Transverse colon (tissue), 3 donors: ENCODE results near the gene ESYT3.

Experiments used
- CTCF ChIP-seq, 5 experiments: fragments of 200-600 bp in 3 of 5; fragments of 450-650 bp in 2 of 5; sonication (generic) in 3 of 5; IDR thresholded peaks; 1 replicate in 2 of 5; 2 replicates in 3 of 5; pipeline ENCODE4 v1.5.1; 2016 to 2017; ENCODE audit warnings: antibody characterized with exemption in 5 of 5, inconsistent platforms in 3 of 5, mild to moderate bottlenecking in 2 of 5, moderate library complexity in 1 of 5
- POLR2A ChIP-seq: fragments of 450-650 bp; IDR thresholded peaks from one replicate; pipeline ENCODE4 v1.6.1; 2016; ENCODE audit warnings: antibody characterized with exemption, mild to moderate bottlenecking, moderate library complexity

- TF ChIP-seq CTCF (IDR thresholded peaks at IDR 0.05) (no peak), POLR2A (no peak)
Observed at GRCh38 chr3:138397983-138398382, 36.4 kb upstream of the ESYT3 start.
